Chondrocyte (in vitro differentiated cells): Measurements from ENCODE around the gene SETX. TPM values are rescaled to one million over a fixed set of nuclear protein-coding genes. Genes with fewer than 3 reads are reported as not detected.

Experiments used
- DNase-seq: peaks from one replicate; pipeline ENCODE4 v3.0.0; 2021; ENCODE audit warnings: mixed read lengths, low spot score
- H3K27ac Mint-ChIP-seq: one replicate; pipeline ENCODE4 v1.8.0; 2021; ENCODE audit warnings: mild to moderate bottlenecking, moderate library complexity, mixed read lengths; ENCODE audit not compliant: unreplicated experiment
- H3K27me3 Mint-ChIP-seq: 2 replicates; pipeline ENCODE4 v1.8.0; 2021; ENCODE audit warnings: low read depth, mixed read lengths
- H3K36me3 Mint-ChIP-seq: 2 replicates; pipeline ENCODE4 v1.8.0; 2021; ENCODE audit warnings: low read depth, mixed read lengths
- H3K4me1 Mint-ChIP-seq: 2 replicates; pipeline ENCODE4 v1.8.0; 2021; ENCODE audit warnings: low read depth, mild to moderate bottlenecking, mixed read lengths
- H3K4me3 Mint-ChIP-seq: one replicate; pipeline ENCODE4 v1.8.0; 2021; ENCODE audit warnings: mild to moderate bottlenecking, moderate library complexity, mixed read lengths; ENCODE audit not compliant: unreplicated experiment
- H3K9me3 Mint-ChIP-seq: 2 replicates; pipeline ENCODE4 v1.8.0; 2021; ENCODE audit warnings: low read depth, mixed read lengths
- total RNA-seq: library from RNA; stranded (reverse); gene quantifications from 3 replicates; pipeline ENCODE4 v1.2.1, GENCODE V29; 2021
- TF ChIP-seq, protein P1 (sequence below): fragments of 200-600 bp; sonication (generic); IDR thresholded peaks from 2 replicates; pipeline ENCODE4 v1.5.0; 2021; ENCODE audit warnings: antibody characterized with exemption, mild to moderate bottlenecking, moderate library complexity

SETX gene
- total RNA-seq, 1 donor from 2014 or later = 40.0 TPM

DNA sequence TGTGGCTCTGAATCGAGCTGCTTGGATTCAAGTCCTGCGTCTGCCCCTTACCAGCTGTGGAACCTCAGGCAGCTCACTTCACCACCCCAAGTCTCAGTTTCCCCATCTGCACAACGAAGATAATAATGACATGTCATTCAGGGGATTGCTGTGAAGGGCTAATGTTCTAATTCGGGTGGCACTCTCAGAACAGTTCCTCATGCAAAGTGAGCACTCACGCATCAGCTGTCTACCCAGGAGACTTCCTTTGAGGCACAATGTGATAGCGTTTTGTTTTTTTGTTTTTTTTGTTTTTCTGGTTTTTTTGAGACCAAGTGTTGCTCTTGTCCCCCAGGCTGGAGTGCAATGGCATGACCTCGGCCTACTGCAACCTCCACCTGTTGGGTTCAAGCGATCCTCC is 136.6 kb downstream of the SETX start:
- no peak overlapping the region for H3K4me3 Mint-ChIP-seq
- TF ChIP-seq, protein P1, sequence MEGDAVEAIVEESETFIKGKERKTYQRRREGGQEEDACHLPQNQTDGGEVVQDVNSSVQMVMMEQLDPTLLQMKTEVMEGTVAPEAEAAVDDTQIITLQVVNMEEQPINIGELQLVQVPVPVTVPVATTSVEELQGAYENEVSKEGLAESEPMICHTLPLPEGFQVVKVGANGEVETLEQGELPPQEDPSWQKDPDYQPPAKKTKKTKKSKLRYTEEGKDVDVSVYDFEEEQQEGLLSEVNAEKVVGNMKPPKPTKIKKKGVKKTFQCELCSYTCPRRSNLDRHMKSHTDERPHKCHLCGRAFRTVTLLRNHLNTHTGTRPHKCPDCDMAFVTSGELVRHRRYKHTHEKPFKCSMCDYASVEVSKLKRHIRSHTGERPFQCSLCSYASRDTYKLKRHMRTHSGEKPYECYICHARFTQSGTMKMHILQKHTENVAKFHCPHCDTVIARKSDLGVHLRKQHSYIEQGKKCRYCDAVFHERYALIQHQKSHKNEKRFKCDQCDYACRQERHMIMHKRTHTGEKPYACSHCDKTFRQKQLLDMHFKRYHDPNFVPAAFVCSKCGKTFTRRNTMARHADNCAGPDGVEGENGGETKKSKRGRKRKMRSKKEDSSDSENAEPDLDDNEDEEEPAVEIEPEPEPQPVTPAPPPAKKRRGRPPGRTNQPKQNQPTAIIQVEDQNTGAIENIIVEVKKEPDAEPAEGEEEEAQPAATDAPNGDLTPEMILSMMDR = no peak

DNA sequence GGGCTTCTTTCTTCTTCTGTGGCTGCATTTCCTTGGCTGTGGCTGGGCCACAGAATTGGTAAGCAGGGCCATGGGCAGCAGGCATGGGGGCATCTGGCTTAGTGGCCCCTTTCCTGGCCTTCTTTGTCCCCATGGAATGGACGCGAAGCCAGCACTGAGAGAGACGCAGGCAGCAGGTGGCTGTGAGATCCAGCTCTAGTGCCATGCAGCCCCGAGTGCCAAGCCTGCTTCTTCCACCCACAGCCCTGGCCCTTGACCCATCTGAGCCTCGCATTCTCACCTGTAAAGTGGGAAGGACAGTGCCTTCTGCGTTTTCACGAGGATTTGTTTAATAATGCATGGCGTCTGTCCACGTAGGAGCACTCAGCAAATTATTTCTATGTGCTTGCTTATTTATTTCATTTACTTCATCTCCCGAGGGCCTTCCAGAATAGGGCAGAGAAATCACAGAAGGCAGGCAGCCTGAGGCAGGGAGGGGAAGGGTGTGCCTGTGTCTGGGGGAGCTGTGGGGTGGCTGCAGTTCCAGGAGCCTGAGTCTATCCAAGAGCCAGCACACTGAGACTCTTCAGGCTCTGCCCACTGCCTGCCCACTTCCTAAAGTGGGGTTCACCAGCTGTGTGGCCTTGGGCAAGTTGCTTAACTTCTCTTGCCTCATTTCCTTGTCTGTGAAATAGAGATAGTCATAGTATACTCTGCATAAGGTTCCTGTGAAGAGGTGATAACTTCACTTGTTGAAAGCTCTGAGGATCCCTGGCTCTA is 137.7 kb downstream of the SETX start:
- H3K27ac Mint-ChIP-seq = no peak overlapping the region
- no peaks in the 10 kb centered on the region for H3K36me3 Mint-ChIP-seq
- peaks cover 12% of the 10 kb centered on the region for H3K4me1 Mint-ChIP-seq
- H3K9me3 Mint-ChIP-seq = no peaks in the 10 kb centered on the region
- H3K27me3 Mint-ChIP-seq = peaks cover 21% of the 10 kb centered on the region
- DNase-seq = no peak
- TF ChIP-seq, protein P1 = no peak
- no peak overlapping the region for H3K4me3 Mint-ChIP-seq

More for the DNA sequence above, 136.6 kb downstream of the SETX start:
- Mint-ChIP-seq H3K27ac (no peak overlapping the region), H3K27me3 (peaks cover 30% of the 10 kb centered on the region), H3K9me3 (no peaks in the 10 kb centered on the region), H3K4me1 (peaks cover 12% of the 10 kb centered on the region), H3K36me3 (no peaks in the 10 kb centered on the region)
- DNase-seq = no peak

DNA sequence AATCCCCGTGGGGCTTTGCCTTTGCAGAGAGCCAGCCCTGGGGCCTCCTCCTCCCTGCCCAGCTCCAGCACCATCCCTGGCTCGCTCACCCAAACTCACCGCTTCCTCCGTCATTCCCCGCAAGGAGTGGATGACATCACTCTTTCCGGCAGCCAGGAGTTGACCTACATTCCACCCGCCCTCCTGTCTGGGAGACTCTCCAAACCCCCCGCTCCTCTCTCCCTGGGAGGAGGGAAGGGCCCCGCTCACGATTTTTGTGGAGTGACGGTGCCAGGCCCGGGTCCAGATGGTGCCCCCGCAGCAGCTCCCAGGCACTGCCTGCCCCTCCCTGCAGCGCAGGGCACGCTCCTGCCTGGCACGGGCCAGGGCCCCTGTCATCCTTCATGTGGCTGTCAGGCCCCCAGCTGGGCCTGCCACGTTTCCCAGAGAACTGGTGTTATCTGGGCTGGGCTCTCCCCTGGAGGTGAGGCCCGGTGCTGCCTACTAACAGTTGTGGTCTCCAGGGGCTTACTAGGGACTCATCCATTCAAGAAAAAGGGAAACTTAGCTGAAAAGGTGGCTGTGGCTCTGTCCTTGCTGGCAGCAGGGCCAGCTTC is 140.7 kb downstream of the SETX start:
- Mint-ChIP-seq H3K27ac (peak overlapping the region; percentile 76), H3K4me1 (peaks cover 12% of the 10 kb centered on the region)

DNA sequence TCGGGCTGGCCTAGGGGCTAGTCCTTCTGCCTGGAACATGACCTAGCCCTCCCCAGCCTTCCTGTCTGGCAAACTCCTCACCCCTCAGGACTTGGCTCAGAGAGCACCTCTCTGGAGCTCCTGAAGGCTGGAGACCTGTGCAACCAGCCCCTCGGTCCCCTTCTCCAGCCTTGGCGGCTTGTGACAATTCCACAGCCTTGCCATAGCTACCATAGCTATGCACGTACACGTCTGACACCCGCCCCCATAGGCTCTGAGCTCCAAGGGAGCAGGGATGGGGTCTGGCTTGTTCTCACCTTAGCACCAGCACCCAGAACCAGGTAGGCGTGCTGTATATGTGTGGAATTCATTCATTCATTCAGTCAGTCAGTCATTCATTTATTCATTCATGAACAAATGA is 143.2 kb downstream of the SETX start:
- no peak for DNase-seq
- Mint-ChIP-seq H3K36me3 (no peaks in the 10 kb centered on the region), H3K27ac (no peak overlapping the region), H3K27me3 (peaks cover 13% of the 10 kb centered on the region), H3K9me3 (no peaks in the 10 kb centered on the region), H3K4me3 (no peak overlapping the region), H3K4me1 (peaks cover 12% of the 10 kb centered on the region)
- TF ChIP-seq, protein P1 = no peak

More for the DNA sequence above, 140.7 kb downstream of the SETX start:
- TF ChIP-seq, protein P1 = peak; percentile 11
- H3K36me3 Mint-ChIP-seq = no peaks in the 10 kb centered on the region
- no peak overlapping the region for H3K4me3 Mint-ChIP-seq
- peaks cover 9% of the 10 kb centered on the region for H3K27me3 Mint-ChIP-seq
- DNase-seq = no peak
- no peaks in the 10 kb centered on the region for H3K9me3 Mint-ChIP-seq

Other genes starting within 250 kb of the SETX start
- 3.0 to 4.8 TPM (median 3.4 TPM) in 3 replicates for gene NTNG2, start 192.9 kb downstream of the SETX start, total RNA-seq
- gene TTF1, start 51.9 kb upstream of the SETX start, total RNA-seq = 7.1 to 10.7 TPM (median 8.9 TPM) in 3 replicates
- gene CFAP77, start 55.2 kb upstream of the SETX start, total RNA-seq = 0.47 to 0.74 TPM (median 0.63 TPM) in 3 replicates
- not detected in 3 replicates for gene BARHL1, start 227.6 kb upstream of the SETX start, total RNA-seq